GM12891 (cell line): ENCODE data around the gene FANCB.

ENCODE experiments used
- DNase-seq: peaks from one replicate; pipeline ENCODE4 v3.0.0; 2011; ENCODE audit warnings: low spot score; ENCODE audit not compliant: insufficient read length
- FAIRE-seq: peaks from 2 replicates; lab custom pipeline; 2011; peaks lifted over from hg19 to GRCh38; lab: Jason Lieb, UNC
- PAX5 ChIP-seq: IDR thresholded peaks from 2 replicates; pipeline ENCODE4 v1.6.1; 2011; ENCODE audit warnings: low read length, moderate library complexity, mild to moderate bottlenecking; ENCODE audit not compliant: insufficient read depth, severe bottlenecking
- POLR2A ChIP-seq: IDR thresholded peaks from 2 replicates; pipeline ENCODE4 v1.6.1; 2011; ENCODE audit warnings: low read depth, low read length, control low read depth
- POLR2AphosphoS5 ChIP-seq: IDR thresholded peaks from 2 replicates; pipeline ENCODE4 v1.6.1; 2011; ENCODE audit warnings: low read depth, low read length, control low read depth
- POU2F2 ChIP-seq: IDR thresholded peaks from 2 replicates; pipeline ENCODE4 v1.6.1; 2011; ENCODE audit warnings: low read depth, mild to moderate bottlenecking, control low read depth, low read length, moderate library complexity
- SPI1 ChIP-seq: IDR thresholded peaks from 2 replicates; pipeline ENCODE4 v1.6.1; 2011; ENCODE audit warnings: low read depth, low read length, control low read depth
- TAF1 ChIP-seq: IDR thresholded peaks from 2 replicates; pipeline ENCODE4 v1.6.1; 2011; ENCODE audit warnings: low read depth, low read length, control low read depth

Gene FANCB

DNA sequence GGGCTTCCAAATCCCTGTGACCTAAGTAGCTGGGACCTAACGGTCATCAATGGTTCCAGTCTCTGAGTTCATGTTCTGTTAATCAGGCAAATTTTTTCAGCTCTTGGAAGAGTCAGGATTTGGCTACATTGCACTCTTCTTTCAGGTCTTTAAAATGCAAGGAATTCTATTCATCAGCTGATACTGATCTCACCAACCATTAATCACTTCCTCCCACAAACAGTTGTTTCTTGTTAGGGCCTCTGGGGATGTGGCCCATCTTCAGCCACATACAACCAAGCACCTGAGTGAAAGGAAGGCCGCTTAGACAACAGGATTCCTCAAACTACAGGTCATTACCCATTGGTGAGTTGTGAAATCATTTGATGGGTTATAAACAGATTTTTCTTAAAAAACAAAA is 71.7 kb downstream of the FANCB start:
- FAIRE-seq = no peak
- DNase-seq = no peak
- TF ChIP-seq TAF1 = no peak
- no peak for TF ChIP-seq PAX5
- no peak for TF ChIP-seq POLR2A
- no peak for TF ChIP-seq POU2F2
- no peak for TF ChIP-seq POLR2AphosphoS5
- TF ChIP-seq SPI1 = no peak

DNA sequence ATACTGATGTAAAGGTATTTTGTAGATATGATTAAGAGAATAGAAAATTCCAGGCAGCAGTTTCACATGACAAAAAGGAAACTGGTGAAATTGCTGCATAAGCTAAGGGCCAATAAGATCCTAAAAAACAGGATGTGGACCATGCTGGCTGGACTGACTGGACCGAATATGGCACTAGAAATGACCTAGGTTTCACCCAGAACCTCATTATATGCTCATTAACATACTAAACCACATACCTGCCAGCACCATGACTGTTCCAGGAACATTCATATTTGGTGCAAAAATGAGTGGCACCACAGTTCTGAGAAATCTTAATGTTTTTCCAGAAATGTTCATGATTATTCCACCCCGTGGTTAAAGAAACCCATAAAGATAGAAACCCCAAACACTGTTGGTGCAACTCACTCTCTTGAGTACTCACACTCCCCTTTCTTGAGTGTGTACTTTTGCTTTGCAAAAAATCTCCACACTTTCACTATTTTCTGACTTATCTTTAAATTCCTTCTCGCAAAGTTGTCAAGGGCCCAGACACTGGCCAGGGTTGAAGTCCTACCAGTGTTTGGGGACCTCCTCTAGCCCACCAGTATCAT is 74.0 kb downstream of the FANCB start:
- DNase-seq = no peak
- no peak for TF ChIP-seq SPI1
- TF ChIP-seq POU2F2 = no peak
- no peak for TF ChIP-seq POLR2AphosphoS5
- TF ChIP-seq TAF1 = no peak
- no peak for TF ChIP-seq POLR2A
- no peak for TF ChIP-seq PAX5
- FAIRE-seq = no peak
